Esophagus muscularis mucosa (tissue), 3 donors: ENCODE data around the gene SLC13A3.

Source experiments
- POLR2A ChIP-seq: fragments of 450-650 bp; IDR thresholded peaks from one replicate; pipeline ENCODE4 v1.6.1; 2017; ENCODE audit warnings: antibody characterized with exemption, moderate library complexity, mild to moderate bottlenecking, low read depth
- TF ChIP-seq, protein P1 (sequence below), 3 experiments: fragments of 200-600 bp in 2 of 3; fragments of 450-650 bp in 1 of 3; sonication (generic) in 2 of 3; IDR thresholded peaks; one replicate each; pipeline ENCODE4 v1.5.1; 2017 to 2019; ENCODE audit warnings: antibody characterized with exemption in 3 of 3, mild to moderate bottlenecking in 2 of 3, moderate library complexity in 1 of 3

DNA sequence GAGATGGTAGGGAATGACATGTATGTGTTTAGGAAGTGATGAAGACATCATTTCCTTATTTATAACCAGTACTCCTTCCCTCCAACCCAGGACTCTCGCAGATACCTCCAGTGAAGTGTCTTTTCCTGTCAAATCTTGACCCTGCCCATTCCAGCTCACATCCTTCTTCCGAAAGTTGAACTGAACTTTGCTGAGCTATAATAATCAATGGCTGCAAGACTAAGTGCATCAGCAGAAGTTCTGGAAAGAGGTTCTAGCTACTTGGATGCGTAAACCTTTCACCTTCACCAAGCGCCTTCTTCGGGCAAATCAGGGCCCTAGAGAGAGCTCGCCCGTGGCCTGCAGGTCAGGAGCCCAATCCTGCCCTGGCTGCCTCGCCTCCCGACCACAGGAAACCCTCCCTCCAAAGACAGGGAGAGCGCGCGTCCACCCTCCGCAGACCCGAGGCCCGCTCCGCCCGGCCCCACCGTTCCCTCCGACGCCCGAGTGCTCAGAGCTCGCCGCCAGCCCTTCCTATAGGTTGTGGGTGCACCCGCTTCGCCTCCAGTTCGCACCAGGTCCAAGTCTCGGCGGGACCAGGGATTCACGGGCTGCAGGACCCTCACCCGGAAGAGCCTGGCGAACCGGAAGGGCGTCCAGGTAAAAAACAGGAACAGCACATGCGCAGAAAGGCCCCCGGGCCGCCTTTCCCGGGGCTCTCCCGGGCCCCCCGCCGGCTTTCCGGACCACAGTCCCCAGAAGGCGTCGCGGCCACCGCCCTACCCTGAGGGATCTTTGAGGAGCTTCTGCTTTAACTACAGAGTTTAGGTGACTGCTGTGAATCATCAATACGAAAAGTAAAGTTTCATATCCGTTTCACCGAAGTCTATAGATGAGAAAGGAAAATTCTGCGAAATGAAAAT lies 138.1 kb downstream of the SLC13A3 start, which contains the start of gene ZNF334:
- TF ChIP-seq, protein P1, sequence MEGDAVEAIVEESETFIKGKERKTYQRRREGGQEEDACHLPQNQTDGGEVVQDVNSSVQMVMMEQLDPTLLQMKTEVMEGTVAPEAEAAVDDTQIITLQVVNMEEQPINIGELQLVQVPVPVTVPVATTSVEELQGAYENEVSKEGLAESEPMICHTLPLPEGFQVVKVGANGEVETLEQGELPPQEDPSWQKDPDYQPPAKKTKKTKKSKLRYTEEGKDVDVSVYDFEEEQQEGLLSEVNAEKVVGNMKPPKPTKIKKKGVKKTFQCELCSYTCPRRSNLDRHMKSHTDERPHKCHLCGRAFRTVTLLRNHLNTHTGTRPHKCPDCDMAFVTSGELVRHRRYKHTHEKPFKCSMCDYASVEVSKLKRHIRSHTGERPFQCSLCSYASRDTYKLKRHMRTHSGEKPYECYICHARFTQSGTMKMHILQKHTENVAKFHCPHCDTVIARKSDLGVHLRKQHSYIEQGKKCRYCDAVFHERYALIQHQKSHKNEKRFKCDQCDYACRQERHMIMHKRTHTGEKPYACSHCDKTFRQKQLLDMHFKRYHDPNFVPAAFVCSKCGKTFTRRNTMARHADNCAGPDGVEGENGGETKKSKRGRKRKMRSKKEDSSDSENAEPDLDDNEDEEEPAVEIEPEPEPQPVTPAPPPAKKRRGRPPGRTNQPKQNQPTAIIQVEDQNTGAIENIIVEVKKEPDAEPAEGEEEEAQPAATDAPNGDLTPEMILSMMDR (IDR thresholded peaks at IDR 0.05) = no peak
- no peak for TF ChIP-seq POLR2A
